ENCODE results near the gene PARL.

DNA sequence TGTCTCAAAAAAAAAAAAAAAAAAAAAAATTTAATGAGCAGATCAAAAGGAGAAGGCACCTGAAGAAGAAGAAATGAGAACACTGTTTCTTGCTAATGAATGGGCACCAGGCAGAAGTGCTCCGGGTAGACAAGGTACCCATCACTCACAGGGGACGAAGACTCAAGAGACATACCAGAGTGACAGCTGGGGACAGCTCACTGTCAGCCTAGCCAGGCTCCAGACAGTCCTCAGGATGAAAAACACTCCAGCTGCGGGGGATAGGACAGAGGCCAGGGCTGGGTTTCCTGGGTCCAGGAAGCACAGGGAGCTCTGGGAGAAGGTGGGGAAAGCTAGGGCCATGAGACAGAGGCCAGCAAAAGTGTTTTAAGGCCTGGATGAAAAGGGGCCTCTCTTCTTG lies 48.5 kb upstream of the PARL start:
- TF ChIP-seq, protein P1, sequence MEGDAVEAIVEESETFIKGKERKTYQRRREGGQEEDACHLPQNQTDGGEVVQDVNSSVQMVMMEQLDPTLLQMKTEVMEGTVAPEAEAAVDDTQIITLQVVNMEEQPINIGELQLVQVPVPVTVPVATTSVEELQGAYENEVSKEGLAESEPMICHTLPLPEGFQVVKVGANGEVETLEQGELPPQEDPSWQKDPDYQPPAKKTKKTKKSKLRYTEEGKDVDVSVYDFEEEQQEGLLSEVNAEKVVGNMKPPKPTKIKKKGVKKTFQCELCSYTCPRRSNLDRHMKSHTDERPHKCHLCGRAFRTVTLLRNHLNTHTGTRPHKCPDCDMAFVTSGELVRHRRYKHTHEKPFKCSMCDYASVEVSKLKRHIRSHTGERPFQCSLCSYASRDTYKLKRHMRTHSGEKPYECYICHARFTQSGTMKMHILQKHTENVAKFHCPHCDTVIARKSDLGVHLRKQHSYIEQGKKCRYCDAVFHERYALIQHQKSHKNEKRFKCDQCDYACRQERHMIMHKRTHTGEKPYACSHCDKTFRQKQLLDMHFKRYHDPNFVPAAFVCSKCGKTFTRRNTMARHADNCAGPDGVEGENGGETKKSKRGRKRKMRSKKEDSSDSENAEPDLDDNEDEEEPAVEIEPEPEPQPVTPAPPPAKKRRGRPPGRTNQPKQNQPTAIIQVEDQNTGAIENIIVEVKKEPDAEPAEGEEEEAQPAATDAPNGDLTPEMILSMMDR (conservative IDR thresholded peaks at IDR 0.05) = no peak
- TF ChIP-seq EZH2 (IDR thresholded peaks at IDR 0.05; ENCODE audit: low read depth) = no peak
